GM21381 (cell line): Measurements from ENCODE around the gene SSH3.

Experiments
- ATAC-seq: cut with Tn5 transposase; IDR thresholded peaks from one replicate; pipeline ENCODE4 v1.9.1; 2021; ENCODE audit warnings: mild to moderate bottlenecking, moderate library complexity; ENCODE audit not compliant: unreplicated experiment

The SSH3 gene

GRCh38 chr11:67268081-67268961, 35.0 kb upstream of the SSH3 start:
- no peak for ATAC-seq

- ATAC-seq, result no peak
These were observed 34.4 kb upstream of the SSH3 start for GRCh38 chr11:67268962-67269268.

GRCh38 chr11:67269401-67270255, 33.7 kb upstream of the SSH3 start:
- no peak for ATAC-seq

GRCh38 chr11:67270256-67271204, 32.8 kb upstream of the SSH3 start:
- ATAC-seq, result no peak

GRCh38 chr11:67271205-67271540, 32.2 kb upstream of the SSH3 start:
- ATAC-seq, result no peak

GRCh38 chr11:67271541-67272284, 31.6 kb upstream of the SSH3 start:
- ATAC-seq, result no peak

GRCh38 chr11:67272327-67273259, 30.7 kb upstream of the SSH3 start:
- ATAC-seq, result no peak

GRCh38 chr11:67273260-67273990, 29.9 kb upstream of the SSH3 start:
- ATAC-seq, result no peak

- no peak for ATAC-seq
These were observed 28.3 kb upstream of the SSH3 start for GRCh38 chr11:67274768-67275605.

GRCh38 chr11:67275606-67276409, 27.5 kb upstream of the SSH3 start:
- no peak for ATAC-seq

- peak; percentile 36 for ATAC-seq
These were observed 26.5 kb upstream of the SSH3 start for GRCh38 chr11:67276781-67277230.

GRCh38 chr11:67277231-67277961, 25.9 kb upstream of the SSH3 start:
- ATAC-seq, result peak; percentile 76

GRCh38 chr11:67278135-67278938, 25.0 kb upstream of the SSH3 start:
- ATAC-seq, result no peak

- no peak for ATAC-seq
These were observed 24.3 kb upstream of the SSH3 start for GRCh38 chr11:67278939-67279588.
